Measurements from ENCODE around the gene PRSS21. TPM values are rescaled to one million over a fixed set of nuclear protein-coding genes. Genes with fewer than 3 reads are reported as not detected.

PRSS21 gene
- total RNA-seq, 2 experiments from 2014 or later: 3.0 to 4.0 TPM

DNA sequence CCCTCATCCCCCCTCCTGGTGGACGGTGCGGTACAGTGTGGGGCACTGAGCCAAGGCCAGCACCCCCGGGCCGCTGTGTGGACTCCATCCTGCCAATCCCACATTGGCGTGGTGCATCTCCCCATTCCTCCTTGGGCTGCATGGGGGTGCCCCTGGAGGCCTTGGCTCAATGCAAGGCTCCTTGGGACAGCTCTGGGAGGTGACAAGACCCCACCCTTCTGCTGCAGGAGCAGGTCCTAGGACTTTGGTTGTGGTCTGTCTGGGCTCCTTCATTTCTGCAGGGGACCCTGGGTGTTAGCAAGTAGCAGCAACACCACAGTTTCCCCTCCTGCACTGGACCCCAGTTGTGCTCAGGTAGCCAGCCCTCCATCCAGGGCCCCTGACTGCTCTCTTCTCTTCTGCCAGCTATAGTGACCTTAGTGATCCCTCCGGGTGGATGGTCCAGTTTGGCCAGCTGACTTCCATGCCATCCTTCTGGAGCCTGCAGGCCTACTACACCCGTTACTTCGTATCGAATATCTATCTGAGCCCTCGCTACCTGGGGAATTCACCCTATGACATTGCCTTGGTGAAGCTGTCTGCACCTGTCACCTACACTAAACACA, 1.3 kb downstream of the PRSS21 start:
- no peak overlapping the region for H3K4me3 Mint-ChIP-seq
- DNase-seq: no peak
- POLR2A ChIA-PET: no interaction called here
- no peaks in the 10 kb centered on the region for H3K36me3 Mint-ChIP-seq (ENCODE audit: low read depth)
- H3K27me3 Mint-ChIP-seq: peaks cover 2% of the 10 kb centered on the region
- H3K4me1 Mint-ChIP-seq: no peaks in the 10 kb centered on the region
- no peak overlapping the region for H3K27ac Mint-ChIP-seq
- CTCF ChIA-PET: no interaction called here
- H3K9me3 Mint-ChIP-seq: no peaks in the 10 kb centered on the region

DNA sequence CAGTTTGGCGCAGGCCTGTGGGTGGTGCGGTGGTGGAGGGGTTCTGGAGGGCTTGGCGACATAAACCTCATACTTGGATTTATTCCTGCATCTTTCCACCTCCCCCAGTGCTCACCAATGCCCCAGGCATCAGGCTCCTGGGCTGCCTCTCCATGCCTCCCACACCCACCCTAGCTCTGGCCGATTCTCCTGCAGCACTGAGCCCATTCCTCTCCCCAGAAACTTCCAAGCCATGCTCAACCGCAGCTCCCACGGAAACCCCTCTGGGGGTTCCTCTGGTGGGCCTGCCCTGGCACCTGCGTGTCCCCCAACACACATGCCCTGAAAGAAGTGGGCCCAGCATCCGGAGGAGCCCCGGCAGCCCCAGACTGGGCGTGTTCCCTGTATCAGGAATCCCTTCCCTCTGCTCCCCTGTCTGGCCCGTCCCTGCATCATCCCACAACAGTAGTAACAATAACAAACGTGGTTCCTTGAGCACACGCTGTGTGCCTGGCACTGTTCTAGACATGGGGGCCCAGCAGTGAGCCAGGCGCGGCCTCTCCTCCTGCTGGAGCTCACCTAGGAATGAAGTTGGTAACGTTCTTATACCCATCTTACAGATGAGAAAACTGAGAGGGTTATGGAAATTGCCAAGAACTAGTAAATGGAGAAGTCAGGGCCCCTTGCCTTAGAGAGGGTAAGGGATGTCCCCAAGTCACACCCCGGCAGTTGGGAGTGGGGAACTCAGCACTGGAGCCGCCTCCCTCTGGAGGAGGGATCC, 2.3 kb downstream of the PRSS21 start:
- Mint-ChIP-seq H3K27ac (no peak overlapping the region), H3K4me3 (no peak overlapping the region), H3K27me3 (peaks cover 2% of the 10 kb centered on the region), H3K4me1 (no peaks in the 10 kb centered on the region), H3K9me3 (no peaks in the 10 kb centered on the region), H3K36me3 (ENCODE audit: low read depth) (no peaks in the 10 kb centered on the region)
- DNase-seq: no peak
- ChIA-PET POLR2A (no interaction called here), CTCF (no interaction called here)

DNA sequence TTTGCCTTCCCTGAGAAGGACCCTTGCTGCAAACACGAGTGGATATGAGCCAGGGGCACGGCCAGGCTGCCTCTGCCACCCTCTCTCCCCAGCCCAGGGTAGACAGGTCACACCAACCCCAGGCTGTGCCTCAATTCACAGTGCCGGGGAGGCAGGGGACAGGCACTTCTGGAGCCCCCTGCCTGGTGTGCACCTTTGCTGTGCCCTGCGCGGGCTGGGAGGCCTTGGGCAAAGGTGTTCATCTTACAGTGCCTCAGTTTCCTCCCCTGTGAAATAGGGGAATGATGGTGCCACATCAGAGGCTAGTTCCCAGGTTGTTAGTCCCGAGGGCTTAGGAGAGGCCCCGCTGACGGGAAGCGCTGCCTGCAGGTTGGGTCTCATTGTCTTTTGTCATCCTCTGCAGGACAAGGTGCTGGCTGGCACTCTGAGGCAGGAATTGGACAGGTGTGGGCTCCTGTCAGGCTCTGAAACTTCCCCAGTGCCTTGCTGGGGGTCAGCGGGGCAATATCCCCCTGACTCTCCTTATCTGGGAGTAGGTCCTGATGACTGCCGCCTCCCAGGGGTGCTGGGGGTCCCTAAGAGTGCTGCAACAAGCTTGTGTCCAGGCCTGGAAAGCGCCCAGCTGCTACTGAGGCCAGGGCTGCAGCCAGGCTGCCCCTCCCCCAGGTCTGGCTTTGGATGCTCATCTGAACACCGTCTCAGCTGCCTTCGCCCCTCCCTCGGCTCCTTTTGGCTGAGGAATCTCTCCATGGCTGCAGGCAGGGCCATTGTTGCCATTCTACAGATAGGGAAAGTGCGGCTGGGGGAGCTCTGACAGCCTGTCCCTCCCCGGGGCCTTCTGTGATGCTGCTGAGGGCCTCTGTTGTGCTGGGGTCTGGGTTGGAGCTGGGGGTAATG, 3.1 kb downstream of the PRSS21 start:
- DNase-seq: no peak
- H3K27ac Mint-ChIP-seq: no peak overlapping the region
- CTCF ChIA-PET: no interaction called here
- H3K9me3 Mint-ChIP-seq: no peaks in the 10 kb centered on the region
- POLR2A ChIA-PET: no interaction called here
- no peaks in the 10 kb centered on the region for H3K36me3 Mint-ChIP-seq (ENCODE audit: low read depth)
- no peaks in the 10 kb centered on the region for H3K4me1 Mint-ChIP-seq
- peaks cover 2% of the 10 kb centered on the region for H3K27me3 Mint-ChIP-seq
- no peak overlapping the region for H3K4me3 Mint-ChIP-seq

DNA sequence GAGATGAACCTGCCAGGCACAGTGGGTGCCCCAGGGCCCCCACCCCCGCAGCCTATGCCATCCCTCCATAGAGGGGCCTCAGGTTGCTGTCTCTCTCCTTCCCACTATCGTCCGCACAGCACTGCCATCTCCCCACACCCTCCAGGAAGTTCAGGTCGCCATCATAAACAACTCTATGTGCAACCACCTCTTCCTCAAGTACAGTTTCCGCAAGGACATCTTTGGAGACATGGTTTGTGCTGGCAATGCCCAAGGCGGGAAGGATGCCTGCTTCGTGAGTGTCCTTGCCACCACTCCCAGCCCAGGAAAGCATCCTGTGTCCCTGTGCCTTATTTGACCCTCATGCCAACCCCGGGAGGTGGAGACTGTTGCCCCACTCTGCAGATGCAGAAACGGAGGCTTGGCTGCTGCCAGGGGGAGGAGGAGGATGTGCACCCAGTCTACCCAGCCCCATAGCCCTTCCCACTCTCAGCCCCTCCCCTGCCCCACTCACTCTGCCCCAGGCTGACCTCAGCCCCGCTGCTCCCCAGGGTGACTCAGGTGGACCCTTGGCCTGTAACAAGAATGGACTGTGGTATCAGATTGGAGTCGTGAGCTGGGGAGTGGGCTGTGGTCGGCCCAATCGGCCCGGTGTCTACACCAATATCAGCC, 3.9 kb downstream of the PRSS21 start:
- ChIA-PET POLR2A (no interaction called here), CTCF (no interaction called here)
- Mint-ChIP-seq H3K4me1 (no peaks in the 10 kb centered on the region), H3K9me3 (no peaks in the 10 kb centered on the region), H3K27me3 (peaks cover 2% of the 10 kb centered on the region), H3K4me3 (no peak overlapping the region), H3K27ac (no peak overlapping the region), H3K36me3 (ENCODE audit: low read depth) (no peaks in the 10 kb centered on the region)
- DNase-seq: no peak

DNA sequence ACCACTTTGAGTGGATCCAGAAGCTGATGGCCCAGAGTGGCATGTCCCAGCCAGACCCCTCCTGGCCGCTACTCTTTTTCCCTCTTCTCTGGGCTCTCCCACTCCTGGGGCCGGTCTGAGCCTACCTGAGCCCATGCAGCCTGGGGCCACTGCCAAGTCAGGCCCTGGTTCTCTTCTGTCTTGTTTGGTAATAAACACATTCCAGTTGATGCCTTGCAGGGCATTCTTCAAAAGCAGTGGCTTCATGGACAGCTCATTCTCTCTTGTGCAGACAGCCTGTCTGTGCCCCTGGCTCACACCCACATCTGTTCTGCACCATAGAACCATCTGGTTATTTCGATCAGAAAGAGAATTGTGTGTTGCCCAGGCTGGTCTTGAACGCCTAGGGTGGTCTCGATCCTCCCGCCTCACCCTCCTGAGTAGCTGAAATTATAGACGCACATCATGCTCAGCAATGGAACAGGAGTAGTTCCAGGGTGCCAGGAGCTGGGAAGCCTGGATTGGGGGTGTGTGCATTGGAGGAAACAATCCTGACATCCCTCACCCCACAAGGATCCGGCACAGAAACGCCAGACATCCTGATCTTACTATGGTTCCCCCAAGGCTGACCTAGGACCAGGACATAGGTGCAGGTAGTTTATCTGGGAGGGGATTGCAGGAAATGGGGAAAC, 4.6 kb downstream of the PRSS21 start:
- ChIA-PET POLR2A (no interaction called here), CTCF (no interaction called here)
- H3K9me3 Mint-ChIP-seq: no peaks in the 10 kb centered on the region
- no peak overlapping the region for H3K4me3 Mint-ChIP-seq
- no peaks in the 10 kb centered on the region for H3K36me3 Mint-ChIP-seq (ENCODE audit: low read depth)
- H3K27me3 Mint-ChIP-seq: peaks cover 2% of the 10 kb centered on the region
- H3K4me1 Mint-ChIP-seq: no peaks in the 10 kb centered on the region
- H3K27ac Mint-ChIP-seq: no peak overlapping the region
- DNase-seq: no peak

DNA sequence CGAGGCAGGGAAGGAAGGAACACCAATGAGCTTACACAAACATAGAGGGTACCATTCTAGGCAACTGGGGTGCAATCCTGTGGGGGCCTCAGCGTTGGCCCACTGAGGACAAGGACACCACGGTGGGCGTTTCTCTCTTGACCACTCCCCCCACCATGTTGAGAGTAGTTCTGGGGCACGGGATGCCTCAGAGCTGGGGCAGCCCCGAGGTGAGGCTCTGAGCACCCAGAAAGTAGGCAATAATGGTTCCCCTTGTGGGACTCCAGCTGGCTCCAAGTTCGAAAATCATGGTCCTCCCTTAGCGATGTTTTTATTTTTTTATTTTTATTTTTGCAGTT, 5.1 kb downstream of the PRSS21 start:
- H3K4me3 Mint-ChIP-seq: no peak overlapping the region
- no peaks in the 10 kb centered on the region for H3K4me1 Mint-ChIP-seq
- no peak for DNase-seq
- no peaks in the 10 kb centered on the region for H3K9me3 Mint-ChIP-seq
- POLR2A ChIA-PET: no interaction called here
- H3K27me3 Mint-ChIP-seq: peaks cover 2% of the 10 kb centered on the region
- CTCF ChIA-PET: no interaction called here
- no peak overlapping the region for H3K27ac Mint-ChIP-seq
- H3K36me3 Mint-ChIP-seq (ENCODE audit: low read depth): no peaks in the 10 kb centered on the region

DNA sequence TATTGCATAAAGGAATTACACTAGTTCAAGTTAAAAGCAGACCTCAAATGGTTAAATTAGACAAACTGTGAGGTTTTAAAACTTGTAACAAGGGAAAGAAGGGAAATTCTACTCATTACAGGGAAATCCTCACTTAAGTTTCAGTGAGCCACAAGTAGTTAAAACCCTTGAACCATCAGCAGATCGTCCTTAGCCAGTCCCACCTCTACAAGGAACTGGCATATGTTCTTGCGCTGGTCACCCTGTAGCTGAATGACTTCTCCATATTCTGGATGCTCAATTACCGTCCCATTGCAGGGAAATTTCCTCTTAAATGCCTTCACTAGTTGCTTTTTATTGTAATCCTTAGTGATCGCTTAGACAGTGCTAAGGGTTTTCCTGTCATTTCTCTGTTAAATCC, 5.5 kb downstream of the PRSS21 start:
- ChIA-PET POLR2A (no interaction called here), CTCF (interaction anchor here (1.4 kb wide), 1 partner anchor 16 kb away, joined by 3 read pairs; no protein-coding TSS in a partner anchor)
- H3K36me3 Mint-ChIP-seq (ENCODE audit: low read depth): no peaks in the 10 kb centered on the region
- DNase-seq: no peak
- no peaks in the 10 kb centered on the region for H3K9me3 Mint-ChIP-seq
- no peak overlapping the region for H3K27ac Mint-ChIP-seq
- peaks cover 2% of the 10 kb centered on the region for H3K27me3 Mint-ChIP-seq
- no peaks in the 10 kb centered on the region for H3K4me1 Mint-ChIP-seq
- H3K4me3 Mint-ChIP-seq: no peak overlapping the region

DNA sequence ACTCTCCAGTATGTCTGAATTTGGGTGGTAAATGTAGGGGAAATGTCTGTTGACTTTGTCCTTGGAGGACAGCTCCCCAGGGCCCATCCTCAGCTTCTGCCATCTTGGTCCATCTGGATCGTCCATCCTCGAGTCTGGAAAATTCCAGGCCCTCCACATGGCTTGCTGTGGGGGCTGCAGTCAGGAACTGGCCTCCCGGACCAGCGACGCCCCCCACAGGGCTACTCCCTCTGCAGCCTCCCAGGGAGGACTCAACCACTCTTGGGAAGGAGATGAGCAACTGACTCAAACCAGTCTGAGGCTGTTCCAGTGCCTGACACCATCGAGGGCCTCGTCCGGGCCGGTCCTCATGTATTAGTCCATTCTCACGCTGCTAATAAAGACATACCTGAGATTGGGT, 7.6 kb downstream of the PRSS21 start:
- no peaks in the 10 kb centered on the region for H3K4me1 Mint-ChIP-seq
- CTCF ChIA-PET: no interaction called here
- DNase-seq: no peak
- peaks cover 2% of the 10 kb centered on the region for H3K27me3 Mint-ChIP-seq
- no peaks in the 10 kb centered on the region for H3K9me3 Mint-ChIP-seq
- no peak overlapping the region for H3K4me3 Mint-ChIP-seq
- H3K27ac Mint-ChIP-seq: no peak overlapping the region
- POLR2A ChIA-PET: no interaction called here
- H3K36me3 Mint-ChIP-seq (ENCODE audit: low read depth): no peaks in the 10 kb centered on the region

DNA sequence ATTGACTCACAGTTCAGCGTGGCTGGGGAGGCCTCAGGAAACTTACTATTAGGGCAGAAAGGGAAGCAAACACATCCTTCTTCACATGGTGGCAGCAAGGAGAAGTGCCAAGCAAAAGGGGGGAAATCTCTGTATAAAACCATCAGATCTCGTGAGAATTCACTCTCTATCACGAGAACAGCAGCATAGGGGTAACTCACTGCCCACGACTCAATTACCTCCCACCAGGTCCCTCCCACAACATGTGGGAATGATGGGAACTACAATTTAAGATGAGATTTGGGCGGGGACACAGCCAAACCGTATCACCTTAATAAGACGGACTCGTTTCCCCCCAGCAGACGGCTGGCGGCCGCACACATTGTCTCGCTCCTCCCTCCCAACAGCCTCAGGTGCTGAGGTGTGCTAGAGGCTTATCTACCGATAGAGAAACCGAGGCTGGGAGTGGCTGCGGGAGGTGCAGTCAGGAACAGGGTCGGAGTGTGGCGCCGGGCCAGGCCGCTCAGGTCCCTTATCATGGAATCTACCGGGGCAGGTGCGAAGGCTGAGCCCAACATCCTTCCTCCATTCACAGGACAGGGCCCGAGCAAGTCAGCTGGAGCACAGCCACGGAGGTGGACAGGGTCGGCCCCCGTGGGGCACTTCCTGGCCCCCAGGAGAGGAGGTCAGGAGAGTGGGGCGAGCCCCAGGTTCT, 8.2 kb downstream of the PRSS21 start:
- peaks cover 2% of the 10 kb centered on the region for H3K27me3 Mint-ChIP-seq
- H3K27ac Mint-ChIP-seq: no peak overlapping the region
- H3K36me3 Mint-ChIP-seq (ENCODE audit: low read depth): no peaks in the 10 kb centered on the region
- no peak overlapping the region for H3K4me3 Mint-ChIP-seq
- H3K4me1 Mint-ChIP-seq: peaks cover 4% of the 10 kb centered on the region
- ChIA-PET POLR2A (no interaction called here), CTCF (no interaction called here)
- no peaks in the 10 kb centered on the region for H3K9me3 Mint-ChIP-seq
- DNase-seq: no peak

DNA sequence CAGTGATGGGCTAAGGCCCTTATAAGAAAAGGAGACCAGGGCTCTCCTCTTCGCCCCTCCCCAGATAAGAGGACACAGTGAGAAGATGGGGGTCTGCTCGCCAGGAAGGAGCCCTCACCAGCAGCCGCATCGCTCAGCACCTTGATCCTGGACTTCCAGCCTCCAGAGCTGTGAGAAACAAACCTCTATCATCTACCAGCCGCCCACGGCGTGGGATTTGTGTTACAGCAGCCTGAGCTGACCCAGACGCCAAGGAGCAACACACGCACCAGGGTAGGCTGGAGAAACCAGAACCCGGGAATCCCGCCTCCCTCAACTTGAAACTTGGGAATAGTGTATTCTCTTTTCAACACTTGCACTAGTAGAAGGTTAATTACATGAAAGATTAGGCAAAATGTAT, 8.9 kb downstream of the PRSS21 start:
- DNase-seq: no peak
- ChIA-PET POLR2A (no interaction called here), CTCF (no interaction called here)
- Mint-ChIP-seq H3K27ac (no peak overlapping the region), H3K9me3 (no peaks in the 10 kb centered on the region), H3K27me3 (peaks cover 2% of the 10 kb centered on the region), H3K4me3 (no peak overlapping the region), H3K4me1 (peaks cover 8% of the 10 kb centered on the region), H3K36me3 (ENCODE audit: low read depth) (no peaks in the 10 kb centered on the region)

DNA sequence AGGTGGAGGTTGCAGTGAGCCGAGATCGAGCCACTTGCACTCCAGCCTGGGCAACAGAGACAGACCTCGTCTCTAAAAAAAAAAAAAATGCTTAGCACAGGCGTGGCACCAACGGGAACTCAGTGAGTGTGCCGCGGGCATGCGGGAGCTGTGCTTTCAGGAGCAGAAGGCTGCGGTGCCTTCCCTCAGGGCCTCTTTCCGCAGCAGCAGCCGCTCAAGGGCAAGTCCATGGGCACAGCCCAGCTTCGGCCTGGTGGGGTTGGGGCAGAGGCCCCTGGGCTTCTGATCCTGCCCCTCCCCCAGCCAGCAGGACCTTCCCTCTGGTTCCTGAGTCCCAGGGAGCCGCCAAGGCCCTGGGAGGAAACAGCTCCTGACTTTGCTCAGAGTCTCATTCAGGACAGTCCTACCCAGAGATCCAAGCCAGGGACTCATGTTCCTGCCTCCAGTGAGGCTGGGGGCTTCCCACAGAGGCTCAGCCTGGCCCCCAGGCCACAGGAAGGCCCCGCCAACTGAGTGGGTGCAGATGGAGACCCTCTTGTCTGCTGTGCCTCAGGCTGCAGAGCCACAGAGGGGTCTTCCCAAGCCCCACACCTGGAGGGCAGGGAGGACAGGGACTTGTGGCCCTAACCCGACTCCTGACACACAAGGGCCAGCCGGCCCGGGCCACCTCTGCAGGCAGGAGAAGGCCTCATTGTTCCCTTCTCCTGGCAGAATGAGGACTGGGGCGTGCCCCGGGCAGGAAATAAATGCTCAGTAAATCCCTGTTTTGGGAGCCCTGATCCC, 9.7 kb downstream of the PRSS21 start:
- POLR2A ChIA-PET: no interaction called here

DNA sequence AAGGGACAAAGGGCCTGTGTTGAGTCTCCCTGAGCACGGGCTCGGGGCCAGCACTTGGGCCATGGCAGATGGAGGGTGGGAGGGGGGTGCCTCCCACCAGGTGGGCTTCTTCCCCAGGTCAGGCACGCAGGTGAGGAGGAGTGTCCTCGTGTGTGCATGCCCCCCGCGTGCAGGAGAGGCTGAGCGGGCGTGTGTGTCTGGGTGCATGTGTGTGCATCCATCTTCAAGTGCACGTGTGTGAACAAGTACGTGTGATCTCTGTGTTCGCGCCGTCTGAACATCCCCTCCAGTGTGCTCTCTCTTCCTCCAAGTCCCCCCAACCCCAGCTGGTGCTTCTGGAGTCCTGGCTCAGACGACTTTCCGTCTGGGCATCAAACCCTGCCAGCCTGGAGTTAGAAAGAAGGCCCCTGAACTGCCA, 10.3 kb downstream of the PRSS21 start:
- H3K4me1 Mint-ChIP-seq: peaks cover 10% of the 10 kb centered on the region
- H3K4me3 Mint-ChIP-seq: no peak overlapping the region
- H3K27me3 Mint-ChIP-seq: peaks cover 2% of the 10 kb centered on the region
- POLR2A ChIA-PET: no interaction called here
- no peaks in the 10 kb centered on the region for H3K9me3 Mint-ChIP-seq
- no peak overlapping the region for H3K27ac Mint-ChIP-seq
- no peaks in the 10 kb centered on the region for H3K36me3 Mint-ChIP-seq (ENCODE audit: low read depth)
- CTCF ChIA-PET: no interaction called here
- DNase-seq: no peak

More for the DNA sequence above, 9.7 kb downstream of the PRSS21 start:
- Mint-ChIP-seq H3K36me3 (ENCODE audit: low read depth) (no peaks in the 10 kb centered on the region), H3K9me3 (no peaks in the 10 kb centered on the region), H3K27ac (no peak overlapping the region), H3K4me3 (no peak overlapping the region), H3K4me1 (peaks cover 10% of the 10 kb centered on the region), H3K27me3 (peaks cover 2% of the 10 kb centered on the region)
- no peak for DNase-seq
- CTCF ChIA-PET: no interaction called here

Data from activated CD4-positive, alpha-beta memory T cell treated with anti-CD3 and anti-CD28 coated beads, Interleukin-2, amount 10 ng/mL, durations not matched to agents 7 days and 5 days (primary cell).